ENCODE results near the gene PHLPP1. TPM values are rescaled to one million over a fixed set of nuclear protein-coding genes. Genes with fewer than 3 reads are reported as not detected.

The PHLPP1 gene
- total RNA-seq, 1 donor from 2014 or later = 33.2 TPM

GRCh38 chr18:62847081-62847480, 131.7 kb downstream of the PHLPP1 start:
- no peak for DNase-seq (ENCODE audit: low spot score)

- no peak for DNase-seq (ENCODE audit: low spot score)
Measured at GRCh38 chr18:62848946-62849345, 133.6 kb downstream of the PHLPP1 start.

- no peak for DNase-seq (ENCODE audit: low spot score)
Measured at GRCh38 chr18:62850619-62851306, 135.4 kb downstream of the PHLPP1 start.

- no peak for DNase-seq (ENCODE audit: low spot score)
Measured at GRCh38 chr18:62852851-62853250, 137.5 kb downstream of the PHLPP1 start.

GRCh38 chr18:62856294-62856693, 141.0 kb downstream of the PHLPP1 start:
- no peak for DNase-seq (ENCODE audit: low spot score)

GRCh38 chr18:62857263-62857976, 142.1 kb downstream of the PHLPP1 start:
- DNase-seq (ENCODE audit: low spot score) = no peak

- DNase-seq (ENCODE audit: low spot score) = no peak
Measured at GRCh38 chr18:62860062-62860461, 144.7 kb downstream of the PHLPP1 start.

GRCh38 chr18:62862466-62862865, 147.1 kb downstream of the PHLPP1 start:
- no peak for DNase-seq (ENCODE audit: low spot score)

GRCh38 chr18:62863579-62864001, 148.2 kb downstream of the PHLPP1 start:
- no peak for DNase-seq (ENCODE audit: low spot score)

- DNase-seq (ENCODE audit: low spot score) = no peak
Measured at GRCh38 chr18:62865498-62865897, 150.2 kb downstream of the PHLPP1 start.

- no peak for DNase-seq (ENCODE audit: low spot score)
Measured at GRCh38 chr18:62867534-62867933, 152.2 kb downstream of the PHLPP1 start.

- DNase-seq (ENCODE audit: low spot score) = no peak
Measured at GRCh38 chr18:62868645-62869044, 153.3 kb downstream of the PHLPP1 start.

- no peak for DNase-seq (ENCODE audit: low spot score)
Measured at GRCh38 chr18:62870643-62871042, 155.3 kb downstream of the PHLPP1 start.

- DNase-seq (ENCODE audit: low spot score) = no peak
Measured at GRCh38 chr18:62875323-62875722, 160.0 kb downstream of the PHLPP1 start.

GRCh38 chr18:62876111-62876510, 160.8 kb downstream of the PHLPP1 start:
- DNase-seq (ENCODE audit: low spot score) = no peak

GRCh38 chr18:62876828-62877227, 161.5 kb downstream of the PHLPP1 start:
- no peak for DNase-seq (ENCODE audit: low spot score)

- no peak for DNase-seq (ENCODE audit: low spot score)
Measured at GRCh38 chr18:62877411-62878221, 162.3 kb downstream of the PHLPP1 start.

- DNase-seq (ENCODE audit: low spot score) = no peak
Measured at GRCh38 chr18:62878305-62878704, 163.0 kb downstream of the PHLPP1 start.

GRCh38 chr18:62880034-62880433, 164.7 kb downstream of the PHLPP1 start:
- DNase-seq (ENCODE audit: low spot score) = no peak

GRCh38 chr18:62880673-62881364, 165.5 kb downstream of the PHLPP1 start:
- DNase-seq (ENCODE audit: low spot score) = no peak

GRCh38 chr18:62881509-62882016, 166.2 kb downstream of the PHLPP1 start:
- DNase-seq (ENCODE audit: low spot score) = no peak

Data from mucosa of gallbladder (tissue), 1 donor.